Spleen (tissue), 11 donors: Measurements from ENCODE around the gene FAM221B. TPM values are rescaled to one million over a fixed set of nuclear protein-coding genes. Genes with fewer than 3 reads are reported as not detected.

Experiments used
- DNase-seq: peaks from one replicate; pipeline ENCODE4 v3.0.0-alpha.2; 2020
- H3K27ac ChIP-seq, 8 donors: fragments of 200-600 bp; sonication (generic) in 7 of 8; 1 replicate in 4 of 8; 2 replicates in 4 of 8; pipeline versions ENCODE4 v1.5.0 to v1.8.0; 2016 to 2021; ENCODE audit warnings: inconsistent platforms in 4 of 8, mild to moderate bottlenecking in 4 of 8, moderate library complexity in 1 of 8
- H3K27me3 ChIP-seq, 7 donors: fragments of 200-600 bp; sonication (generic) in 6 of 7; replicated peaks in 1 of 7; 1 replicate in 4 of 7; 2 replicates in 3 of 7; pipeline versions ENCODE4 v1.5.0 to v1.8.0; 2016 to 2021; ENCODE audit warnings: inconsistent platforms in 3 of 7, mild to moderate bottlenecking in 1 of 7
- H3K36me3 ChIP-seq, 6 donors: fragments of 200-600 bp; sonication (generic) in 5 of 6; 1 replicate in 4 of 6; 2 replicates in 2 of 6; pipeline versions ENCODE4 v1.5.0 to v1.8.0; 2016 to 2021; ENCODE audit warnings: inconsistent platforms in 2 of 6
- H3K4me1 ChIP-seq, 6 donors: fragments of 200-600 bp; sonication (generic) in 5 of 6; 1 replicate in 3 of 6; 2 replicates in 3 of 6; pipeline versions ENCODE4 v1.5.0 to v1.8.0; 2016 to 2021; ENCODE audit warnings: inconsistent platforms in 3 of 6
- H3K4me3 ChIP-seq, 8 donors: fragments of 200-600 bp; sonication (generic) in 7 of 8; 1 replicate in 4 of 8; 2 replicates in 4 of 8; pipeline versions ENCODE4 v1.5.0 to v1.8.0; 2016 to 2021; ENCODE audit warnings: inconsistent platforms in 4 of 8, mild to moderate bottlenecking in 4 of 8, moderate library complexity in 2 of 8
- H3K9me3 ChIP-seq, 8 donors: fragments of 200-600 bp; sonication (generic) in 7 of 8; 1 replicate in 4 of 8; 2 replicates in 4 of 8; pipeline versions ENCODE4 v1.5.0 to v1.8.0; 2016 to 2021; ENCODE audit warnings: inconsistent platforms in 4 of 8
- POLR2A ChIP-seq, 3 donors: fragments of 450-650 bp; IDR thresholded peaks; one replicate each; pipeline ENCODE4 v1.5.1; 2017; ENCODE audit warnings: antibody characterized with exemption in 3 of 3, mild to moderate bottlenecking in 1 of 3
- POLR2AphosphoS5 ChIP-seq, 3 donors: sonication (generic); formaldehyde crosslinking; IDR thresholded peaks; one replicate each; pipeline ENCODE4 v1.5.1; 2017; ENCODE audit warnings: antibody characterized with exemption in 3 of 3
- WGBS, 5 donors: extraction: QIAGEN DNeasy Blood & Tissue Kit in 3 of 5; methylation state at CpG; one replicate each; pipeline versions ENCODE4 v1.1.5 to v1.1.7; 2013 to 2018; 5-methylcytosine and 5-hydroxymethylcytosine counted together
- intact Hi-C: fragments of 100-400 bp; cut with DNase I; formaldehyde crosslinking; loops from one replicate; pipeline ENCODE4 v1.15.0; 2023; ENCODE audit warnings: low total_unique reads
- polyA plus RNA-seq, 3 donors: library from polyadenylated mRNA; stranded (reverse); fragments of 200-250 nt; gene quantifications; one replicate each; pipeline ENCODE4 v1.2.1, GENCODE V29; 2013
- total RNA-seq, 7 donors: library from RNA; depleted of rRNA in 3 of 7; stranded (reverse); fragments of >200 nt in 3 of 7; fragmentation: NEBNext Ultra II Directional in 4 of 7; extraction: Animal tissue kit (Norgen Biotek cat#: 25700) in 4 of 7; gene quantifications; one replicate each; pipeline versions ENCODE4 v1.1.0 to v1.2.1, GENCODE V29; 2016 to 2021
- TF ChIP-seq, protein P1 (sequence below), 11 experiments: fragments of 200-600 bp in 7 of 11; fragments of 450-650 bp in 4 of 11; sonication (generic) in 4 of 11; IDR thresholded peaks in 8 of 11; conservative IDR thresholded peaks in 3 of 11; 1 replicate in 7 of 11; 2 replicates in 4 of 11; pipeline versions ENCODE4 v1.4.0 to v1.8.0; 2016 to 2021; ENCODE audit warnings: antibody characterized with exemption in 11 of 11, inconsistent platforms in 4 of 11, mild to moderate bottlenecking in 1 of 11
- donor health status: healthy with polysubstance abuse.
- donor health status: DM: no; HTN: no; CAD: no; lungs with moderate emphysema.
- donor health status: DM: no; HTN: no; CAD: no.
- donor health status: Bipolar disorder and iron deficiency.
- donor health status: healthy.
- donor health status: DM: no; HTN: no; CAD: no.
- donor health status: DM: yes; HTN: yes; CAD: no.

FAM221B gene
- total and polyA plus RNA-seq, 10 donors = not detected

DNA sequence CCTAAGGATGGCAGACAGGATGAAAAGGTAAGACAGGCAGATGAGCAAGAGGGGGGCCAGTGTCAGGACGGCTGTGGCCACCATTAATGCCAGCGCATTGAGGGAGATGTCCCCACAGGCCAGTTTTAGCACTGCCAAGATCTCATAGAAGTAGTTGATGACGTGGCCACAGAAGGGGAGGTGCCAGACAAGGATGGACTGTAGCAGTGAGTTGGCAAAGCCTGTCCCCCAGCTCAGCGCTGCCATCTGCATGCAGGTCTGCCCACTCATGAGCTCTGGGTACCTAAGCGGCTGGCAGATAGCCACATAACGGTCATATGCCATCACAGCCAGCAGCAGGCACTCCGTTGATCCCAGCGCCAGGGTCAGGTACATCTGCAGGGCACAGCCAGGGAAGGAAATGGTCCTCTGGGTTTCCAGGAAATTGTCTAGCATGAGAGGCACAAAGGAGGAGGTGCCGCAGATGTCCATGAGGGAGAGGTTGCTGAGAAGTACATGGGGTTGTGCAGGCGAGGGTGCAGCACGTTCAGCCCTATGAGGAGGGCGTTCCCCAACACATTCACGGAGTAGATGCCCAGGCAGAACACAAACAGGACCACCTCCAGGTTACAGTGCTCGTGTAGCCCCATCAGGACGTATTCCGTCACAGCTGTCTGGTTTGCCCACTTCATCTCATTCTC, 30.9 kb upstream of the FAM221B start:
- H3K4me1 ChIP-seq = peaks cover 0 to 11% (median 0%) of the 10 kb centered on the region in 6 donors
- 54 to 69% (median 62%) methylated on average over 13 to 16 of the region's 16 CpGs for WGBS, 5 donors
- DNase-seq = no peak
- no peaks in the 10 kb centered on the region for H3K9me3 ChIP-seq
- H3K27ac ChIP-seq = no peak overlapping the region
- no peak for TF ChIP-seq POLR2A (IDR thresholded peaks at IDR 0.05)
- TF ChIP-seq POLR2AphosphoS5 (IDR thresholded peaks at IDR 0.05) = peak in 1 of 3 donors; percentile 12
- TF ChIP-seq, protein P1, sequence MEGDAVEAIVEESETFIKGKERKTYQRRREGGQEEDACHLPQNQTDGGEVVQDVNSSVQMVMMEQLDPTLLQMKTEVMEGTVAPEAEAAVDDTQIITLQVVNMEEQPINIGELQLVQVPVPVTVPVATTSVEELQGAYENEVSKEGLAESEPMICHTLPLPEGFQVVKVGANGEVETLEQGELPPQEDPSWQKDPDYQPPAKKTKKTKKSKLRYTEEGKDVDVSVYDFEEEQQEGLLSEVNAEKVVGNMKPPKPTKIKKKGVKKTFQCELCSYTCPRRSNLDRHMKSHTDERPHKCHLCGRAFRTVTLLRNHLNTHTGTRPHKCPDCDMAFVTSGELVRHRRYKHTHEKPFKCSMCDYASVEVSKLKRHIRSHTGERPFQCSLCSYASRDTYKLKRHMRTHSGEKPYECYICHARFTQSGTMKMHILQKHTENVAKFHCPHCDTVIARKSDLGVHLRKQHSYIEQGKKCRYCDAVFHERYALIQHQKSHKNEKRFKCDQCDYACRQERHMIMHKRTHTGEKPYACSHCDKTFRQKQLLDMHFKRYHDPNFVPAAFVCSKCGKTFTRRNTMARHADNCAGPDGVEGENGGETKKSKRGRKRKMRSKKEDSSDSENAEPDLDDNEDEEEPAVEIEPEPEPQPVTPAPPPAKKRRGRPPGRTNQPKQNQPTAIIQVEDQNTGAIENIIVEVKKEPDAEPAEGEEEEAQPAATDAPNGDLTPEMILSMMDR (IDR thresholded peaks at IDR 0.05 in 8 of 11, conservative IDR thresholded peaks at IDR 0.05 in 3 of 11) = peak in 2 of 11 experiments; percentile 11 to 18
- peaks cover 0 to 43% (median 0%) of the 10 kb centered on the region in 7 donors for H3K27me3 ChIP-seq
- no peaks in the 10 kb centered on the region for H3K36me3 ChIP-seq
- intact Hi-C loops = no loop called here
- no peak overlapping the region for H3K4me3 ChIP-seq

DNA sequence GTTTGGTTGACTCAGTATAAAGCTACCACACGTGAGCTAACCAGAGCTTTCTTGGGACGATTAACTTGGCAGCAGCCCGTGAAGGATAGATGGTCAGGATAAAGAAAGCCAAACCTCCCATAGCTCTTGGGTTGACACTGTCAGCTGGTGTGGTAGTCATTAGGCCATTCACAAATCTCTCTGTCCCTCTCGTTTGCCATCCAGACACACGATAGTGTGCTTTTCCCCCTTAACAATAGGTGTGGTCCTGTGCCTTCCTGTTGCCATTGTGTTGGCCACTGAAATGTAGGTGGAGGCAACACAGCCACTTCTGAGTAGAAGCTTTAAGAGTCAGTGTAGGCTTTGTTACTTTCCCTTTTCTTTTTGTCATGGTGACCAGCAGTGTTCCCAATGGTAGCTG, 29.9 kb upstream of the FAM221B start:
- no peaks in the 10 kb centered on the region for H3K9me3 ChIP-seq
- H3K4me1 ChIP-seq = peaks cover 0 to 11% (median 0%) of the 10 kb centered on the region in 6 donors
- H3K4me3 ChIP-seq = no peak overlapping the region
- intact Hi-C loops = no loop called here
- DNase-seq = no peak
- no peak for TF ChIP-seq POLR2AphosphoS5 (IDR thresholded peaks at IDR 0.05)
- TF ChIP-seq, protein P1 (IDR thresholded peaks at IDR 0.05 in 8 of 11, conservative IDR thresholded peaks at IDR 0.05 in 3 of 11) = no peak
- TF ChIP-seq POLR2A (IDR thresholded peaks at IDR 0.05) = no peak
- peaks cover 0 to 43% (median 0%) of the 10 kb centered on the region in 7 donors for H3K27me3 ChIP-seq
- no peak overlapping the region for H3K27ac ChIP-seq
- H3K36me3 ChIP-seq = no peaks in the 10 kb centered on the region
- 62 to 81% (median 78%) methylated on average over 5 of the region's 5 CpGs for WGBS, 5 donors

DNA sequence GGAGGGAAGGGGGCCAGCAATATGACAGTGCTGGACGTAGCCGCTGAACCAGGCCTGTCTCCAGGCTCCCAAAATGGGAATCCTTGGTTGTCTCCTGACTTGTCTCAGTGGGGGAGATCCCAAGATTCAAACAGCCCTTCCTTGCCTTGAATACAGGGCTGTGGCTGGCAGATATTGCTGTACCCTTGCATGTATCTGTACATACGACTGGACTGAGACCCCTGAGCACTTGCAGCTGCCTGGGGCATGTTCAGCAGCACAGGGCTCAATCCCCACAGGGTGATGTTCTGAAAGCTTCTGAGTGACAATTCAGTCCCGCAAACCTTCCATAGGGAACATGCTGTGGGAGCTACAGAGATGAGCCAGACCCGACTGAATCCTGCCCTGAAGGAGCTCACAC, 28.4 kb upstream of the FAM221B start:
- DNase-seq = no peak
- Histone ChIP-seq H3K36me3 (no peaks in the 10 kb centered on the region), H3K4me3 (no peak overlapping the region), H3K9me3 (no peaks in the 10 kb centered on the region), H3K4me1 (peaks cover 0 to 11% (median 0%) of the 10 kb centered on the region in 6 donors), H3K27ac (no peak overlapping the region), H3K27me3 (peaks cover 0 to 38% (median 0%) of the 10 kb centered on the region in 7 donors)
- intact Hi-C loops = no loop called here
- no peak for TF ChIP-seq POLR2AphosphoS5 (IDR thresholded peaks at IDR 0.05)
- TF ChIP-seq, protein P1 (IDR thresholded peaks at IDR 0.05 in 8 of 11, conservative IDR thresholded peaks at IDR 0.05 in 3 of 11) = no peak
- 82 to 96% (median 88%) methylated on average over 4 to 5 of the region's 5 CpGs for WGBS, 5 donors

DNA sequence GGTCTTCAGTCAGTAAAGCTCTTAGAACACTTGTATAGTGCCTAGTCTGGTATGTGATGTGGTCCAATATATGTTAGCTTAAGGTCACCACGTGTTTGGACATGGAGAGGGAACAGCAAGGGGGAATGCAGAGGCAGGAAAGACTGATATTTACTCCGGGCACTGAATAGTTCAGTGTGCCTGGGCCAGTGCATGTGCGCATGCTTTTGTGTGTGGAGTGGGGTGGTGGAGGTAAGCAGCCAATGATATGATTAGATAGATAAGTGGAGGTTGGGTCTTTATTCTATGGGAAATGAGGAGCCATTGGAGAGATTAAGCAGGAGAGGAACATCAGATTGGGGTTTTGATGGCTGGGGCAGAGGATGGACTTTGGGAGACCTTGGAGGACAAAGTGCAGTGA, 27.7 kb upstream of the FAM221B start:
- Histone ChIP-seq H3K27ac (no peak overlapping the region), H3K4me3 (no peak overlapping the region), H3K9me3 (no peaks in the 10 kb centered on the region), H3K27me3 (peaks cover 0 to 32% (median 0%) of the 10 kb centered on the region in 7 donors), H3K36me3 (no peaks in the 10 kb centered on the region), H3K4me1 (peaks cover 0 to 11% (median 0%) of the 10 kb centered on the region in 6 donors)
- no peak for DNase-seq
- intact Hi-C loops = no loop called here
- TF ChIP-seq POLR2A (IDR thresholded peaks at IDR 0.05) (no peak), POLR2AphosphoS5 (IDR thresholded peaks at IDR 0.05) (no peak)
- TF ChIP-seq, protein P1 (IDR thresholded peaks at IDR 0.05 in 8 of 11, conservative IDR thresholded peaks at IDR 0.05 in 3 of 11) = no peak
- 71 to 82% (median 76%) methylated on average over 3 of the region's 3 CpGs for WGBS, 5 donors
